DOHH2 (cell line): ENCODE measurements around the gene MAGEL2.

Experiments used
- H3F3A ChIP-seq: fragments of 200-600 bp; sonication (generic), shearing (Covaris generic); 2 replicates; pipeline ENCODE4 v1.6.0; 2016; ENCODE audit warnings: antibody characterized with exemption, mild to moderate bottlenecking; ENCODE audit not compliant: control insufficient read depth, insufficient read depth
- H3K27ac ChIP-seq: fragments of 200-600 bp; sonication (generic); 2 replicates; pipeline ENCODE4 v1.5.1; 2014; ENCODE audit warnings: low read depth, mild to moderate bottlenecking, low read length, moderate library complexity
- H3K27me3 ChIP-seq: fragments of 200-600 bp; sonication (generic); 2 replicates; pipeline ENCODE4 v1.6.1; 2014; ENCODE audit warnings: mild to moderate bottlenecking, low read length, mixed read lengths; ENCODE audit not compliant: control insufficient read depth
- H3K36me3 ChIP-seq: fragments of 200-600 bp; sonication (generic); 2 replicates; pipeline ENCODE4 v1.6.1; 2014; ENCODE audit warnings: mild to moderate bottlenecking, low read length, moderate library complexity, mixed read lengths; ENCODE audit not compliant: control insufficient read depth
- H3K4me1 ChIP-seq: fragments of 200-600 bp; sonication (generic); 2 replicates; pipeline ENCODE4 v1.6.1; 2014; ENCODE audit warnings: mild to moderate bottlenecking, low read length, mixed read lengths; ENCODE audit not compliant: control insufficient read depth
- H3K4me2 ChIP-seq: fragments of 200-600 bp; sonication (generic); 2 replicates; pipeline ENCODE4 v1.6.0; 2014; ENCODE audit warnings: mild to moderate bottlenecking, low read length, moderate library complexity
- H3K4me3 ChIP-seq: fragments of 200-600 bp; sonication (generic); 2 replicates; pipeline ENCODE4 v1.5.1; 2014; ENCODE audit warnings: mild to moderate bottlenecking, low read length, mixed read lengths
- H3K79me2 ChIP-seq: fragments of 200-600 bp; sonication (generic); 2 replicates; pipeline ENCODE4 v1.6.1; 2014; ENCODE audit warnings: mild to moderate bottlenecking, low read length, mixed read lengths; ENCODE audit not compliant: control insufficient read depth
- H3K9me2 ChIP-seq: fragments of 200-600 bp; sonication (generic); replicated peaks from 2 replicates; pipeline ENCODE4 v1.6.1; 2014; ENCODE audit warnings: mild to moderate bottlenecking, low read length, mixed read lengths; ENCODE audit not compliant: control insufficient read depth
- H3K9me3 ChIP-seq: fragments of 200-600 bp; sonication (generic); 2 replicates; pipeline ENCODE4 v1.6.1; 2014; ENCODE audit warnings: antibody characterized with exemption, low read length, mixed read lengths; ENCODE audit not compliant: control insufficient read depth, insufficient read depth
- H4K20me1 ChIP-seq: fragments of 200-600 bp; sonication (generic); 2 replicates; pipeline ENCODE4 v1.6.0; 2014; ENCODE audit warnings: low read depth, mild to moderate bottlenecking, antibody characterized with exemption, low read length, moderate library complexity; ENCODE audit not compliant: control insufficient read depth, insufficient read depth
- CTCF ChIP-seq: fragments of 200-600 bp; sonication (generic); IDR thresholded peaks from one replicate; pipeline ENCODE4 v1.5.1; 2014; ENCODE audit warnings: antibody characterized with exemption, mild to moderate bottlenecking, low read depth, low read length; ENCODE audit not compliant: poor library complexity, severe bottlenecking
- EZH2phosphoT487 ChIP-seq: fragments of 200-600 bp; sonication (generic); IDR thresholded peaks from 2 replicates; pipeline ENCODE4 v1.6.1; 2017; ENCODE audit warnings: borderline replicate concordance, mild to moderate bottlenecking, antibody characterized with exemption, low read length, moderate library complexity, mixed read lengths

The MAGEL2 gene

GRCh38 chr15:23642413-23643044 lies 5.1 kb downstream of the MAGEL2 start:
- TF ChIP-seq CTCF (peak; percentile 92), EZH2phosphoT487 (no peak)
- H3K4me1 ChIP-seq, result no peaks in the 10 kb centered on the region
- no peaks in the 10 kb centered on the region for H4K20me1 ChIP-seq
- H3K36me3 ChIP-seq, result no peaks in the 10 kb centered on the region
- H3K9me3 ChIP-seq, result peaks cover 6% of the 10 kb centered on the region; the same call in 1 of the 2 replicates
- no peak overlapping the region for H3K27ac ChIP-seq
- no peak overlapping the region for H3K4me3 ChIP-seq
- no peaks in the 10 kb centered on the region for H3K27me3 ChIP-seq
- H3F3A ChIP-seq, result no peaks in the 10 kb centered on the region
- no peaks in the 10 kb centered on the region for H3K79me2 ChIP-seq
- no peak overlapping the region for H3K4me2 ChIP-seq
- no peaks in the 10 kb centered on the region for H3K9me2 ChIP-seq

GRCh38 chr15:23634181-23634580 lies 13.5 kb downstream of the MAGEL2 start:
- Histone ChIP-seq H3K9me3 (no peaks in the 10 kb centered on the region), H3K4me2 (no peak overlapping the region), H3K4me3 (no peak overlapping the region), H3K27ac (no peak overlapping the region), H4K20me1 (no peaks in the 10 kb centered on the region), H3K4me1 (no peaks in the 10 kb centered on the region), H3K27me3 (no peaks in the 10 kb centered on the region), H3K36me3 (no peaks in the 10 kb centered on the region), H3K79me2 (no peaks in the 10 kb centered on the region), H3F3A (no peaks in the 10 kb centered on the region), H3K9me2 (no peaks in the 10 kb centered on the region)
- TF ChIP-seq CTCF (no peak), EZH2phosphoT487 (no peak)

DNA sequence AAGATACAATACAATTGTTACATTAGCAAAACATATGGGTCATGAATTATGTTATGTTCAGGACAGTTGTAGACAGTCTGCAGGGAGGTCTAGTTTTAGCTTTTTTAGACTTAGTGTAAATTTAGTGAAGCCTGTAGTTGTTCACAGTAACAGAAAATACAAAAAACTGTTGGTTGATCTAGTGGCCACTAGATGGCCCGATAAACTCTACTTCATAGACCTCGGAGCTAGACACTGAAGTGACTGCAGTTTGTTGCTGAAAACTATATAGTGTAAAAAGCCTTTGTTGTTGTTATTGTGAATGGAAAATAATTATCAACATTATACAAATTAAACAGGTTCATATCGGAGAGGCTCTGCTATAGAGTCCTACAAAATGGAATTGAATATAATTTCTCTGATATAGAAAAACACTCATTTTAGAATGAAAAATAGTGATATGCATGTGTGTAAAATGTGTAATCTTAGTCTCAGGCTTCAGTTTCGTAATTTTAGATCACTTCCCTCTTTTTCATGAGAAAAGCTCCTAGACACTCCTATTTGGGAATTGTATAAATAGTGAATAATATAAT lies 18.3 kb downstream of the MAGEL2 start:
- Histone ChIP-seq H3K4me3 (no peak overlapping the region), H3K27ac (no peak overlapping the region), H3K36me3 (no peaks in the 10 kb centered on the region), H4K20me1 (no peaks in the 10 kb centered on the region), H3K9me3 (no peaks in the 10 kb centered on the region), H3K27me3 (no peaks in the 10 kb centered on the region), H3K4me2 (no peak overlapping the region), H3K4me1 (no peaks in the 10 kb centered on the region), H3K79me2 (no peaks in the 10 kb centered on the region), H3K9me2 (no peaks in the 10 kb centered on the region), H3F3A (no peaks in the 10 kb centered on the region)
- no peak for TF ChIP-seq EZH2phosphoT487
- peak; percentile 62 for TF ChIP-seq CTCF
